AG09319 (cell line): Measurements from ENCODE around the gene PTOV1.

Experiments
- DNase-seq: peaks from one replicate; pipeline ENCODE4 v3.0.0-alpha.2; 2010; ENCODE audit warnings: low read depth; ENCODE audit errors: extremely low read depth
- TF ChIP-seq, protein P1 (sequence below): IDR thresholded peaks from 2 replicates; pipeline ENCODE4 v1.5.1; 2011; ENCODE audit warnings: low read depth, mild to moderate bottlenecking, inconsistent platforms, low read length, moderate library complexity

Gene PTOV1

GRCh38 chr19:49894879-49895565 is 44.1 kb downstream of the PTOV1 start:
- DNase-seq = no peak
- TF ChIP-seq, protein P1, sequence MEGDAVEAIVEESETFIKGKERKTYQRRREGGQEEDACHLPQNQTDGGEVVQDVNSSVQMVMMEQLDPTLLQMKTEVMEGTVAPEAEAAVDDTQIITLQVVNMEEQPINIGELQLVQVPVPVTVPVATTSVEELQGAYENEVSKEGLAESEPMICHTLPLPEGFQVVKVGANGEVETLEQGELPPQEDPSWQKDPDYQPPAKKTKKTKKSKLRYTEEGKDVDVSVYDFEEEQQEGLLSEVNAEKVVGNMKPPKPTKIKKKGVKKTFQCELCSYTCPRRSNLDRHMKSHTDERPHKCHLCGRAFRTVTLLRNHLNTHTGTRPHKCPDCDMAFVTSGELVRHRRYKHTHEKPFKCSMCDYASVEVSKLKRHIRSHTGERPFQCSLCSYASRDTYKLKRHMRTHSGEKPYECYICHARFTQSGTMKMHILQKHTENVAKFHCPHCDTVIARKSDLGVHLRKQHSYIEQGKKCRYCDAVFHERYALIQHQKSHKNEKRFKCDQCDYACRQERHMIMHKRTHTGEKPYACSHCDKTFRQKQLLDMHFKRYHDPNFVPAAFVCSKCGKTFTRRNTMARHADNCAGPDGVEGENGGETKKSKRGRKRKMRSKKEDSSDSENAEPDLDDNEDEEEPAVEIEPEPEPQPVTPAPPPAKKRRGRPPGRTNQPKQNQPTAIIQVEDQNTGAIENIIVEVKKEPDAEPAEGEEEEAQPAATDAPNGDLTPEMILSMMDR = no peak

DNA sequence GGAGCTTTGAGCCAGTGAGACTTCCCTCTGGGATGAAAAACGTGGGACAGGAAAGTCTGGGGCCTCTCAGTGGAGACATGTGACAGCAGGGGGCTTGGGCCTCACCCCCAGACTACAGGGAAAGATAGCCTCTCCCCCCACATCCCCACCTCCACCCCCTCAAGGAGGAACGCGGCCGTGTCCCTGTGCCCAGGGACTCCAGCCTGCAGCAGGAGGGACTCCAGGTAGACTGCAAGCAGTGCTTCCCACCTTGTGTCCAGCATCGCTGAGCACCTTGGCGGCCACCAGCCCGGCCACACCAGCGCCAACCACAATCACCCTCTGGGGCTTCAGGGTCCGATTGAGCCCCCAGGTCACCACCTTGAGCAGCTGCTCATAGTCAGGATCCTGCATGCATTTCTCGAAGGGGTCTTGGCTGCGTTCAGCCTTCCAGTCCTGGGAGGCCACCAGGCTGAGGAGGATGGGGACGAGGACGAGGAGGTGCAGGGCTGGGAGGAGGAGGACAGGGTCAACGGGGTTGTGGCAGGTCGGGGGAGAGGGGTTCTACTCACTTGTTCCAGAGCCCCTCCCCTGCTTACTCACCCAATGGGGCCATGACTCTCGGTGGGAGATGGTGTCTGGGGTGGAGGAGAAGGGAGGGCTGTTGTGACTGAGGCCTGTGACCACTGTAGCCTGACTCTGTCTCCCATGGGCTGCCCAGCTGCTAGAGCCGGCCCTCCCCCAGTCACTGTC is 44.8 kb downstream of the PTOV1 start:
- TF ChIP-seq, protein P1 = no peak
- DNase-seq = no peak

DNA sequence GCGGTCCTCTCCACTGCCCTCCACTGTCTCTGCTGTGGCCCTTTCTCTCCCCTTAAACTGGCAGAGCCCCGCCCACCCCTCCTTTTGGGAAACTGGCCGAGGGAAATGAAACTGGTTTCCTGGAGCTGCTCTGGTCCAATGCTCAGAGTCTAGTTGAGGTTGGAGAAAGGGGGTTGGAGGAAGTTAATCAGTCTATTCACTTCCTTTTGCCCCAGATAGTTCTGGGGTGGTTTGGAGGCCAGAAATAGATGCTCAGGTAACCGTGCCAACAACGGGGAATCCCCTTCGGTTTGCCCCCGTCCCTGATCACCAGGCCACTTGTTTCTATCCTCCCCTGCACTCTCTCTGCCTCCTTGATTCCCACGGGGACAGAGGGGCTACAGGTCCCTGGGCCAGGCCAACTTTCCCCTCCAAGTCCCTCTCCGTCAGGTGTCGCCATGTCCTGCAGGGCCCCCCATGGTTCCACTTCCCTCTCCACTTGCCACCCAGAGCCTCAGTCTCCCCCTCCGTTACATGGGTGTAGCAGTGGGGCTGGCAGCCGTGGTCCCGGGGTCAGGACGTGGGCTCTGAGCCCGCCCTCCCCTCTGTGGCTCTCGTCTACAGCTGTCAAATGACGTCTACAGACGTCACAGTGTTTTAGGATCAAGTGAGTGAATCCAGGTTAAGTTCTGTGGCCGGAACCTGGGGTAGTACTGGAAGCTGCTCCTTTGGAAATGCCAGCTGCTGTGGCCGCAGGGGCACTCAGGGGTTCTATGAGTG is 46.1 kb downstream of the PTOV1 start, which contains the start of gene IL4I1:
IL4I1 (minus strand) TSS at position 25 of the 759 bp plus-strand sequence. CDS start 727 bp downstream, outside the sequence.
- TF ChIP-seq, protein P1 = no peak
- DNase-seq = no peak

DNA sequence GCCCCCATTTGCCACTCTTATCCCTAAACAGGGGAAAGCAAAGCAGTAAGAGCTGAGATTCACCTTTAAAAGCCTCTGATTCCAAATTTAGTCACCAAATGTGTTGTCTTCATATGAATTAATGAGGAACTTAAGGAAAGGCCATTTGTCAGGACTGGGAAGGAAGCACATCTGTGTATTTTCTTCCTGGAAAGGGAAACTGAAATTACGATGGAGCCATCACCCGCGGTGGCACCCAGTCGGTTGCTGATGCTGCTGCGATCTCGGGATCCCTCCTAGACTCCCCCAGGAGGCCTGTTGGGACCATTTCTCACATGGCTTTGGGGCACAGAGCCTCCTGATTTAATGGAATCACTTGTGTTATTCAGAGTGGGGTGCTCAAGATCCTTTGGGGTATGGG is 53.2 kb downstream of the PTOV1 start:
- no peak for DNase-seq
- TF ChIP-seq, protein P1 = no peak

DNA sequence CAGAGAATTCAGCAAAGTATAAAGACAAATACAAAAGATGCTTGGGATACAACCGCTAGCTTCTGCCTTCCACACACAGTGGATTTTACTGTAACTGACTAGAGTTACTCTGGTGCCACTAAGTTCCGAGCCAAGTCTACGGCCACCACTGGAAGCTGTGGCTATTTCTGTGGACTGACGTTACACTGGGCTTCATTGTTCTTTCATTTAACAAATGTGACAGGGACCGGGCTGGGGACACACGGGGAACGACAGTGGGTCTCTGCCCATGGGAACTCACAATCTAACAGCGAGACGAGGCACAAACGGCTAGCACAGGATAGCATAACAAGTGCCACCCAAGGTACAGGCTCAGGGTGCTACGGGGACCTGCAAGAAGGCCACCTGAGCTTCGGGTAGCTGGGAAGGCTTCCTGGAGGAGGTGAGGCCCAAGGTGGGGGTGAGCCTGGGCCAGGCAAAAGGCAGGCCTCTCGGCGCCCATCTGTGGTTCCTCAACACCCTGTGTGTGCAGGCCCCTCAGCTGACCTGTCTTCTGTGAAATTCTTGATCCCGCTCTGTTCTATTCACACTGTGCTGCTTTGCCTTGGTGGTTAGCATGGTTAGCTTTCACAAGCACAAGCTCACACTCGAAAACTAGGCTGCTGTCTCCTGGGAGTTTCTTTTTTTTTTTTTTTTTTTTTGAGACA is 56.1 kb downstream of the PTOV1 start:
- no peak for DNase-seq
- TF ChIP-seq, protein P1 = no peak

GRCh38 chr19:49907745-49908446 is 56.9 kb downstream of the PTOV1 start:
- no peak for DNase-seq
- TF ChIP-seq, protein P1 = no peak
